HG03097 (cell line): Measurements from ENCODE around the gene GPT2.

Experiments used
- ATAC-seq: cut with Tn5 transposase; IDR thresholded peaks from one replicate; pipeline ENCODE4 v1.9.1; 2021; ENCODE audit not compliant: unreplicated experiment, low FRiP score

GPT2 gene

DNA sequence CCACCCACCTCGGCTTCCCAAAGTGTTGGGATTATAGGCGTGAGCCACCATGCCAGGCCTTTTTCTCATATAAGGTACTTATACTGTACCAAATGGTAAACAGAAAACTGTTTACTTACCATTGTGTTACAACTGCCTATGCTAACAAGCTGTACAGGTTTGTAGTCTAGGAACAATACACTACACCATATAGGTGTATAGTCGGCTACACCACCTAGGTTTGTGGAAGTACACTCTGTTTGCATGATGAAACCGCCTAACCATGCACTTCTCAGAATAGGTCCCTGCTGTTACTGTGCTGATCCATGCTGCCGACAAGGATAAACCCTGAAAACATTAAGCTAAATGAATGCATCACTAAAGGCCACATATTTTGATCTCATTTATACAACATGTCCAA, 70.4 kb downstream of the GPT2 start:
- ATAC-seq = no peak

DNA sequence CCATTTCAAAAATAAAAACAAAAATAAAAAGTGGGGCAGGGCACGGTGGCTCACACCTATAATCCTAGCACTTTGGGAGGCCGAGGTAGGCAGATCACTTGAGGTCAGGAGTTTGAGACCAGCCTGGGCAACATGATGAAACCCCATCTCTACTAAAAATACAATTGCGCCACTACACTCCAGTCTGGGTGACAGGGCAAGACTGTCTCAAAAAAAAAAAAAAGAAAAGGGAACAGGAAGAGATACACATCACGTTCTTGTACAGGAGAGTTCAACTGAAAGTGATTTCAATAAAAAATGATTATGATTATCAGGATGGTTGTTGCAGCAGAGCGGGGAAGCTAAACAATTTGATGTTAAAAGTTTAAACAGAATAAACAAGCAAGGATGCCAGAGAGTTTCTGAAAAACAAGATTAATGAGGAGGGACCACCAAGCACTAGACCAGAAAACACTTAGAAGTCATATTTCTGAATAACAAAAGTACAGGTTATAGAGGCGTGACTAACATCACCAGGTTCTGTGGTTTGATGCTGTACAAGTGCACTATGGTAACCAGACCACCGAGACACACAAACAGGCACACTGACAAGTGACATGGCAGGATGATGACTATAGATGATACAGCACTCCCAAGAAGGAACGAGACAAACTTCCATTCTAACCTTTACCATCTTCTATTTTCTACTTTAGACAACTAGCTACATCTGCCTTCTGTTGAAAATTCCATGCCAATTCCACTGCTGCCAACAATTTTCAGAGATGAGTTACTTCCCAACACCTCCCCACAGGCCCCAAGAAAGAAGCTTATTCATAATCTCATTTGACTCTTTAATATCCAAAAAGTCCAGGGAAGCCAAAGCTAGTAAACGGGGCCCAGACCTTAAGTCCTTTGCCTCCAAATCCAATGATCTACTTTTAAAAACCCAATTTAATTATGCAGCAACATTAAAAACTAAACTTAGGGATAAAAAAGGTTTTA, 77.5 kb downstream of the GPT2 start:
- ATAC-seq = no peak

DNA sequence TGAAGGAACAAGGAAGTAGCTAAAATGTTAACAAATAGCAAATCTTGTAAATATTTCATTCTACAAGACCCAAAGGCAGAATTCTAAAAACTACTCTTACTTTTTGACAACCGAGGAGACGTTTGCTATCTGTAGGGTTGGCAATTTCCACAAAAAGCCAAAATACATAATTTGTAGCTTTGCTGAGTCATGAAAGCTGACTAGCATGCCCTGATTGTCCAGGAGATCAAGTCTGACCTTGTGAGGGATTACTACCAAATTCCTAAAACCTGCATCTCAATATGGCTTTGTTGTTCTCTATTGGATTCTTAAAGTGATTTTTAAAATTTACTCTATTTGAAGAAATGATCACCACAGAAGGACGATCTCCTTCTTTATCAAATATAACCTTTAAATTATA, 78.5 kb downstream of the GPT2 start:
- ATAC-seq = no peak

- no peak for ATAC-seq
Observed at GRCh38 chr16:46968063-46968435, 83.9 kb downstream of the GPT2 start.

DNA sequence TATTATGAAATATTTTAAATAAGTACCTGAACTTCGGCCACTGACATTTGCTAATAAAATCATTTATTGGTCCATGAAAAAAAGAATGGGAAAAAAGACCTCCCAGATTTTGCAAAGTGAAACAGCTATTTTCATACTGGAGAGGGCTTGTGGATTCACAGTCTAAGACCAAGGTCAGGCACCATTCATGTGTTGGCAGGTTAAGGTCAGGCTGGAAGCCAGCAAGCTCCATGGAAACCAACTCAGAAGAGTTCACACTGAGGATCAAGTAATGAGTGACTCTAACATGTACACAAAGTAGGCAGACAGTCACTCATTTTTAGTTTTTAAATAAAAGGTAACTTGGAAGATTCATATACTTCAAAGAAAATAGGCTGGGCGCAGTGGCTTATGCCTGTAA, 85.9 kb downstream of the GPT2 start:
- no peak for ATAC-seq

- no peak for ATAC-seq
Observed at GRCh38 chr16:46971271-46971670, 87.1 kb downstream of the GPT2 start.

GRCh38 chr16:46972429-46973206, 88.5 kb downstream of the GPT2 start:
- peak; percentile 35 for ATAC-seq

- peak; percentile 85 for ATAC-seq
Observed at GRCh38 chr16:46973207-46973995, 89.2 kb downstream of the GPT2 start, which contains the start of gene DNAJA2. Gene DNAJA2, minus strand, starts transcription at chr16:46973674. Its CDS starts 102 bp downstream, at chr16:46973572.

GRCh38 chr16:46973996-46974324, 89.8 kb downstream of the GPT2 start:
- peak; percentile 26 for ATAC-seq

GRCh38 chr16:46974352-46974751, 90.2 kb downstream of the GPT2 start:
- ATAC-seq = no peak

DNA sequence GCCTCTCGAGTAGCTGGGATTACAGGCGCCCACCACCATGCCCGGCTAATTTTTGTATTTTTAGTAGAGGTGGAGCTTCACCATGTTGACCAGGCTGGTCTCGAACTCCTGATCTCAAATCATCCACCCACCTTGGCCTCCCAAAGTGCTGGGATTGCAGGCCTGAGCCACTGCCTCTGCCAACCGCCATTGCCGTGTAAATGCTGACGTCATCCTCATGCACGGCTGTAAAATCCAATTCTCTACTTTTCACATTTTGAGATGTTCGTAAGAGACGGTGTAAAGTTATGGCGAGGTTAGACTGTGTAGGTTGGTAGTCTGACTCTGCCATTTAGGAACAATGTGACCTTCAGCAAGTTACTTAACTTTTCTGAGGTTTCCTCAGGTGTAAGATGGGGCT, 91.0 kb downstream of the GPT2 start:
- ATAC-seq = no peak

DNA sequence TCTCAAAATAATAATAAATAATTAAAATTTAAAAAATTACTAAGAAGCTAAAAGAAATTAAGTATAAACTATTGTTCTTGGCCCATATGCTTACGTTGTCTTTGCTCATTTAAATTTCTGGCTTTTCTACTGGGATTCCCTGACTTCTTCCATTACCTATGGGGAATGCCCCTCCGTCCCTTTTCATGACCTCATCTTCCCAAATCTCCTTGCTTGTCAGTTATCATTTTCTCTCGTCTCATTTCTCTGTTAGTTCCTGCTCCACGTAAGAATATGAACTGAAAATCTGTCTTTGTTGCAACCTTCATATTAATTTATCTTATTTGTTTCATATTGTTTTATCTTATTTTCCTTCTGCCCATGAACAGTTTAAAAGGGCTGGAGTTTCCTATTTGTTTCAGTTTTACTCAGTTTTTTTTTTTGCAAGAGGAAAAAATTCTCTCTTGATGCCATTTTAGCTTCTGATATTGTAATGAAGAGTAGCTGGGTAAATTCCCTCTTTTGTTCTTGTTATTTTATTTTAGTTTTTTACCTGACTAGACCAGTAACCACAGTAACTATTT, 91.8 kb downstream of the GPT2 start:
- ATAC-seq = no peak

DNA sequence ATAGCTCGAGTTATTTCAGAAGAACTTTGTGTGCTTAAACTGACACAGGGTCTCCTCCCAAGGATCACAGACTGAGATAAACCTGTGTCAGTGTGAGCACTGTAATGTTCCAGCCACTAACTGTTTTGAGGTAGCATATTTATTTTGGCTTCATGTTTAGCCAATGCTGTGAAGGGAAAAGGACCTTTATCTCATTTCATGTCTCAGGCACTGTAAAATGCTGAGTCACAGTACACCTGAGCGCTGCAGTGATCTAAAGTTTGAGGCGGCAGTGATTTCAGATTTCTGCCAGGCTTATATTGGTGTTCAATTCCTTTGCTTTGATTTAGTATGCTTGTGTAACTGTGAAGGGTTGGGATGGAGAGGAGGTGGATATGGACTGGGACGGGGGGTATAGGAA, 92.4 kb downstream of the GPT2 start:
- ATAC-seq = no peak
